Activated CD8-positive, alpha-beta memory T cell treated with anti-CD3 and anti-CD28 coated beads for 48 hours (primary cell): Measurements from ENCODE around the gene WWC1.

Experiments
- DNase-seq, 3 experiments: peaks; one replicate each; pipeline ENCODE4 v3.0.0-alpha.2; 2020; ENCODE audit warnings: low read depth in 2 of 3, low spot score in 2 of 3

The WWC1 gene

GRCh38 chr5:168360521-168361285 is 69.3 kb downstream of the WWC1 start:
- no peak for DNase-seq

GRCh38 chr5:168362097-168362885 is 70.8 kb downstream of the WWC1 start:
- DNase-seq = no peak

- no peak for DNase-seq
Observed at GRCh38 chr5:168364151-168364661, 72.8 kb downstream of the WWC1 start.

GRCh38 chr5:168364750-168365550 is 73.5 kb downstream of the WWC1 start:
- DNase-seq = no peak

GRCh38 chr5:168365581-168366081 is 74.2 kb downstream of the WWC1 start:
- no peak for DNase-seq

GRCh38 chr5:168366116-168366515 is 74.7 kb downstream of the WWC1 start:
- DNase-seq = no peak

GRCh38 chr5:168368854-168369253 is 77.4 kb downstream of the WWC1 start:
- DNase-seq = no peak

GRCh38 chr5:168370831-168371230 is 79.4 kb downstream of the WWC1 start:
- DNase-seq = no peak

- DNase-seq = no peak
Observed at GRCh38 chr5:168372356-168372946, 81.0 kb downstream of the WWC1 start.

- DNase-seq = no peak
Observed at GRCh38 chr5:168374532-168374931, 83.1 kb downstream of the WWC1 start.

- DNase-seq = no peak
Observed at GRCh38 chr5:168375214-168375613, 83.8 kb downstream of the WWC1 start.

- no peak for DNase-seq
Observed at GRCh38 chr5:168377525-168377924, 86.1 kb downstream of the WWC1 start.

- no peak for DNase-seq
Observed at GRCh38 chr5:168378741-168379140, 87.3 kb downstream of the WWC1 start.

- DNase-seq = no peak
Observed at GRCh38 chr5:168382421-168382820, 91.0 kb downstream of the WWC1 start.

GRCh38 chr5:168390491-168390890 is 99.0 kb downstream of the WWC1 start:
- DNase-seq = no peak

GRCh38 chr5:168393773-168394172 is 102.3 kb downstream of the WWC1 start:
- no peak for DNase-seq

- DNase-seq = no peak
Observed at GRCh38 chr5:168400429-168401220, 109.2 kb downstream of the WWC1 start.

GRCh38 chr5:168401226-168401625 is 109.8 kb downstream of the WWC1 start:
- no peak for DNase-seq

- no peak for DNase-seq
Observed at GRCh38 chr5:168401880-168402279, 110.4 kb downstream of the WWC1 start.

- no peak for DNase-seq
Observed at GRCh38 chr5:168404365-168404764, 112.9 kb downstream of the WWC1 start.
